ENCODE results near the gene MTX1.
"Not testable (repeated sequence)": the region's sequence is repeated elsewhere in the genome, so short reads cannot be mapped to it uniquely, and the experiment has no call there.

MTX1 gene, protein sequence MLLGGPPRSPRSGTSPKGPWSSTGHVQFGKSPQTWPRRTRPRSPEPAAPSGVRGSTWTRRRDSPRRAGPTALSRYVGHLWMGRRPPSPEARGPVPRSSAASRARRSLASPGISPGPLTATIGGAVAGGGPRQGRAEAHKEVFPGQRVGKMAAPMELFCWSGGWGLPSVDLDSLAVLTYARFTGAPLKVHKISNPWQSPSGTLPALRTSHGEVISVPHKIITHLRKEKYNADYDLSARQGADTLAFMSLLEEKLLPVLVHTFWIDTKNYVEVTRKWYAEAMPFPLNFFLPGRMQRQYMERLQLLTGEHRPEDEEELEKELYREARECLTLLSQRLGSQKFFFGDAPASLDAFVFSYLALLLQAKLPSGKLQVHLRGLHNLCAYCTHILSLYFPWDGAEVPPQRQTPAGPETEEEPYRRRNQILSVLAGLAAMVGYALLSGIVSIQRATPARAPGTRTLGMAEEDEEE

GRCh38 chr1:155208541-155209311 is at the start of gene MTX1:
Gene MTX1 (plus strand): TSS chr1:155208695. CDS start chr1:155208805, 110 bp downstream.
- peak; percentile 83 for DNase-seq

DNA sequence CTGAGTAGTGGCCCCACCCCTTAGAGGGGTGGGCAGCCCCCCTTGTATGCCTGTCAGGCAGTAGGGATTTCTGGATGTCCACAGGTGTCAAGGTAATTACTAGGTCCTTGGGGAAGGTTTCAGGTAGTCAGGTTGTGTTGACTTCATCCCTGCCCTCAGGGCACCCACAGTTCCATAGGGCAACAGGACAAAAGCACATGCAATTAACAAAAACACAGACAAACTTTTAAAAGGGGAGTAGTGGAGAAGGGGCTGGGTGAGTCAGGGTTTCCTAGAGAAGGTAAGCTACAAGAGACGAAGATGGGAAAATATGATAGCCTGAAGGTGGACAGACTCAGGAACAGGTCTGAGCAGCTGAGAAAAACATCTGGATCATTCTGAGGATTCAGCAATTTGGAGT is 49.5 kb upstream of the MTX1 start:
- no peak for DNase-seq

GRCh38 chr1:155160128-155160527 is 48.4 kb upstream of the MTX1 start:
- DNase-seq: no peak

- not testable (repeated sequence) for DNase-seq
Measured at GRCh38 chr1:155162631-155163030, 45.9 kb upstream of the MTX1 start.

DNA sequence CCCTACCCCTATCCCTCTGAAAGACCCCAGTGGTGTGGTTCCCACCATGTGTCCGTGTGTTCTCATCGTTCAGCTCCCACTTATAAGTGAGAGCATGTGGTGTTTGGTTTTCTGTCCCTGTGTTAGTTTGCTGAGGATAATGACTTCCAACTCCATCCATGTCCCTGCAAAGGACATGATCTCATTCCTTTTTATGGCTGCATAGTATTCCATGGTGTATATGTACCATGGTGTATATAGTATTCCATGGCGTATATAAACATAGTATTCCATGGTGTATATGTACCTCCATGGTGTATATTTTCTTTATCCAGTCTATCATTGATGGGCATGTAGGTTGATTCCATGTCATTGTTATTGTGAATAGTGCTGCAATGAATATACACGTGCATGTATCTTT is 44.7 kb upstream of the MTX1 start:
- DNase-seq: not testable (repeated sequence)

- DNase-seq: not testable (repeated sequence)
Measured at GRCh38 chr1:155164625-155165024, 43.9 kb upstream of the MTX1 start.

DNA sequence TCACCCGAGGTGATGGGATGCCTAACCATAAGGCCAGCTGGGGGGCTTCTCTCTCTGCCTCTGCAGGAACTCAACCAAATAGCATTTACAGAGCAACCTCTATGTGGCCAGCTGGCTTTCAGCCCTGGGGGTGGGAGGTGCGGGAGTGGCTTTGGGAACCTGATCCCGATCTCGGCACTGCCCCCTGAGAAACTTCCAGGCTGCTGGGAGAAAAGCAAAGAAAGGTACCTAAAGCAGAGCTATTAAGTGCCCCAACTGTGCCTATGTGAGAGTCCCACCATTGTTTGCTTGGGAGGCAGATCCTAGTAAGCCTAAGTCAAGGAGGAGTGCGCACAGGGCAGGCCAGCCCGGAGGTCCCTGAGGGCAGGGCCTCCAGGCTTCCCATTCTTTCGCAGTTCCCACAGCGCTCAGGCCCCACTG is 42.4 kb upstream of the MTX1 start:
- DNase-seq: no peak

GRCh38 chr1:155166471-155167165 is 41.9 kb upstream of the MTX1 start:
- DNase-seq: no peak

- peak; percentile 66 for DNase-seq
Measured at GRCh38 chr1:155167166-155168104, 41.1 kb upstream of the MTX1 start.

- DNase-seq: not testable (repeated sequence)
Measured at GRCh38 chr1:155168105-155168445, 40.4 kb upstream of the MTX1 start.

DNA sequence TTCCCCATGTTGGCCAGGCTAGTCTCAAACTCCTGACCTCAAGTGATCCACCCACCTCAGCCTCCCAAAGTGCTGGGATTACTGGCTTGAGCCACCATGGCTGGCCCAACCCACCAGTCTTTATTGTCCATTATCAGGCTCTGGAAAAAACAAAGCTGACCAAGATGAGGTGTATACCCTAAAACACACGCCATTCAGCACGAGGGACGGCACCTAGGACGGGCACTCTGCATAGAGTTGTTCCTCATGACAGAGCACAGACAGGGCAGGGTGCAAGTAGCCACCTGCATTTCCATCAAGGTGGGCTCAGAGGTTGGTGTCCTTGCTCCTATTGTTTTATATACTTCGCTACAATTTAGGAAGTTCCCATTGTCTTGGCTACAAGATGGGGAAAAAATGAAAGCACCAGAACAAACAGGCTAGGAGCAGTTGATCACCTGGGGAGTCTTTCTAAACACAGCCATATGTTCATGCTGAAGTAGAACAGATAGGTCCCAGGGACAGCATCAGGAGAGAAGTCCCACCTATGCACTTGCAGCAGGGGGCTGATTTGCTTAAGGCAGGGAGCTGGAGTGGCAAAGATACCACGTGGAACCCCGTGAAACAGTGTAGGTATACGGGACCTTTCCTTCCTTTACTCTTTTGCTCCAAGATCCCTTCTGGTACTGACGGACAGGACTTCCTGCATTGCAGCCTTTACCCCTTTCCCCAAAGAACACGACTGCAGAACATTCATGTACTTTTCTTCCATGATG is 39.9 kb upstream of the MTX1 start:
- no peak for DNase-seq

DNA sequence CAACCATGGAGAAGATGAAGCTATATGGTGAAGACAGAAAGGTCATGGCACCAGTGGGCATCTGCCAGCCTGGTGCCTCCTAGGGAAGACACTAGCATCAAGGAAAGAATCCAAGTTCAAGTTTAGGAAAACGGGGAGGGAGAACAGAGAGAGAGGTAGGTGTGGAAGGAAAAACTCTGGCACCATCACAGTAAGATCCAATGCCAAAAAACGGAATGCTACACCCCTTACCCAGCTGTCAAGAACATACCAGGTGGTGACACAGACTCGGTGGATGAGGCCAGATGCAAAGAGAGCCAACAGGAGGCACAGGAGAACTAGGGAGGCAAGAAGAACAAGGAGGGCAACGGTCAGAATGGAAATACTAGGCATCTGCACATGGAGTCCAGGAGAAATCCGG is 39.0 kb upstream of the MTX1 start:
- DNase-seq: no peak

GRCh38 chr1:155170101-155170785 is 38.3 kb upstream of the MTX1 start:
- DNase-seq: no peak

GRCh38 chr1:155170806-155171205 is 37.7 kb upstream of the MTX1 start:
- DNase-seq: no peak

DNA sequence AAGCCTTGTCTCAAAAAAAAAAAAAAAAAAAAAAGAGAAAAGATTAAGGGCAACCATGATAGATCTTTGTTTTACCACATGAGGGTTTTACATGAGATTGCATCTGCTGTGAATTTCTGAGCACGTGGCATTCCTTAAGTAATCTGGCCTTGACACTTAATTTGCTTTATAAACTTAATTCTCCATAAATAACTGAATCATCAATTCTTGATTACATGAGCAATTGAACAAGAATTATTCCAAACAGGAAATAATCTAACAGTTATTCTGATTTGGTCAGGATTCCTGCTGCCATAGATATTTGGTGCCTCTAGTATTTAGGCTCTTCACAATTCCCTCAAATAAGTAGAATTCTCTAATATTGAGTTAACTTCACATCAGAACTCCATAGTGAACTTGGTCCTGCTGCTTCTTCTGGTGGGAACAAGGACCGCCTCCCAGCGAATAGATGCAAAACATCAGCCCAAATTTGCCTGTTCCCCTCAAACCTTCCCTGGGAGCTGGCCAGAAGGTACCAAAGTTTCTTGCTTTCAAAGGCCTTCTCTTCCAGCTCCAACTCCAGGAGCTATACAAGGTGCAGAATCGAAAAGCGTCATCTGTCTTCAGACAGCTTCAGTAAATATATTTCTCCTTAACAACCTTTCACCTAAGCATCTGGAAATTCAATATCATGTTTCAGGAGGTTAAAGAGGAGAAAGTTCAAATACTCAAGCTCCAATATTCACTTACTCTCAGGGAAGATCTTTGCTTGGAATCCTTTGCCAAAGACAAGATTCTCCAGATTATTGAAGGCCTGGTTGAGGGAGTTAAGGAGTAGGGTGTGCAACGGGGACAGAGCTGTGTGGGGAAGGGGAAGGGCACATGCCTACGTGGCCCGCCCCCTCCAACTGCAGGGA is 36.4 kb upstream of the MTX1 start:
- no peak for DNase-seq

DNA sequence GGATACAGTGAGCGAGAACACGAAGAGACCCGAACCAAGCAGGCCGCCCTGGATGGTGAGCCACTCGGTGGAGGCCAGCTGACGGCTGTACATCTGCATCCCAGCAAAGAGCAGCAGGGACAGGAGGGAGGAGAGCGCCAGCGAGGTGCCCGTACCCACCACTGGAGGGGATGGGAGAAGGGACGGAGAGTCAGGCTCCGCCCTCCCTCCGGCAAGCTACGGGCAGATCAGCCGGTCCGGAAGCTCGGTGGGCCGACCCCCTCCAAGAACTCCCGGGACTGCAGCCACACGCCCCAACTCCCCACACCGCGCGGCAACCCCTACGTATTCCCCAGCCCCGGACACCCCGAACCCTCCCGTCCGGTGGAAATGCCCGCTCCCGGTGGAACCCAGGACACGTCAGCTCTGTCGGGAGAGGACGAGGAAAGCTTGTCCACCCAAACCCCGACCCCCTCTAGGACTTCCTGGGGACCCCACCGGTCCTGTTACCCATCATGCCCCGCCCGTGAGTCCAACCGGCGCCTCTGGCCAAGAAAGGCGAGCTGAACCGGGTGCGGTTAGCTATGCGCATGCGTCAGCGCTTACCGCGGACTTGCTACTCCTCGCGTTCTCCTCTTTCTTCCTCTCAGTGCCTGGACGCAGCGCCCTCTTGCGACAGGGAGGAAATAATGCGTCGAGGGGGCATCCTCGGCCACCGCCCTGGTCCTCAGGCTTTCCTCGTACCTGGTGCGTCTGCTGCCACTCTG is 35.6 kb upstream of the MTX1 start, which contains the start of gene KRTCAP2:
TSS of gene KRTCAP2 (minus strand) at position 573 of the 746 bp plus-strand sequence. CDS start at position 493, 80 bp downstream.
- DNase-seq: peak; percentile 90

GRCh38 chr1:155173478-155174323 is 34.8 kb upstream of the MTX1 start, which contains the start of gene TRIM46:
Gene TRIM46 (plus strand): TSS chr1:155173849. CDS start chr1:155173967, 118 bp downstream.
- no peak for DNase-seq
